Measurements from ENCODE around the gene AEBP2.
"Not testable (repeated sequence)": the region's sequence is repeated elsewhere in the genome, so short reads cannot be mapped to it uniquely, and the experiment has no call there.

AEBP2 gene

GRCh38 chr12:19423166-19423930 lies 15.9 kb upstream of the AEBP2 start:
- no peak for DNase-seq

- peak in 1 of 2 donors; percentile 12 for DNase-seq
These were observed 11.0 kb upstream of the AEBP2 start for GRCh38 chr12:19428246-19428645.

GRCh38 chr12:19429491-19429890 lies 9.8 kb upstream of the AEBP2 start:
- not testable (repeated sequence) for DNase-seq

- DNase-seq: no peak
These were observed 8.3 kb upstream of the AEBP2 start for GRCh38 chr12:19430988-19431387.

GRCh38 chr12:19431407-19432308 lies 7.6 kb upstream of the AEBP2 start:
- DNase-seq: no peak

GRCh38 chr12:19432309-19433170 lies 6.8 kb upstream of the AEBP2 start:
- DNase-seq: no peak

- DNase-seq: no peak
These were observed 4.8 kb upstream of the AEBP2 start for GRCh38 chr12:19434538-19434937.

- DNase-seq: no peak
These were observed 3.3 kb upstream of the AEBP2 start for GRCh38 chr12:19435831-19436497.

- no peak for DNase-seq
These were observed 2.4 kb upstream of the AEBP2 start for GRCh38 chr12:19436931-19437330.

- no peak for DNase-seq
These were observed 1.3 kb upstream of the AEBP2 start for GRCh38 chr12:19437996-19438395.

- peak; percentile 46 to 47 for DNase-seq
These were observed 947 bp downstream of the AEBP2 start for GRCh38 chr12:19440019-19440858.

- DNase-seq: no peak
These were observed 1.6 kb downstream of the AEBP2 start for GRCh38 chr12:19440916-19441315.

GRCh38 chr12:19443585-19443984 lies 4.3 kb downstream of the AEBP2 start:
- no peak for DNase-seq

GRCh38 chr12:19444097-19444496 lies 4.8 kb downstream of the AEBP2 start:
- no peak for DNase-seq

- no peak for DNase-seq
These were observed 8.1 kb downstream of the AEBP2 start for GRCh38 chr12:19447386-19447785.

- no peak for DNase-seq
These were observed 10.5 kb downstream of the AEBP2 start for GRCh38 chr12:19449814-19450213.

- no peak for DNase-seq
These were observed 11.1 kb downstream of the AEBP2 start for GRCh38 chr12:19450362-19450761.

GRCh38 chr12:19451196-19451595 lies 11.9 kb downstream of the AEBP2 start:
- DNase-seq: no peak

- no peak for DNase-seq
These were observed 14.7 kb downstream of the AEBP2 start for GRCh38 chr12:19453961-19454360.

- DNase-seq: no peak
These were observed 15.5 kb downstream of the AEBP2 start for GRCh38 chr12:19454837-19455236.

- DNase-seq: no peak
These were observed 16.9 kb downstream of the AEBP2 start for GRCh38 chr12:19456176-19456575.

- no peak for DNase-seq
These were observed 18.3 kb downstream of the AEBP2 start for GRCh38 chr12:19457561-19457960.

Data from inflammatory macrophage treated with lipopolysaccharide for 1 hour (primary cell).